OCI-LY3 (cell line): Measurements from ENCODE around the gene RIN1.

Experiments
- CTCF ChIP-seq: fragments of 200-600, 300-600 bp; sonication (generic); IDR thresholded peaks from 2 replicates; pipeline ENCODE4 v1.5.1; 2014; ENCODE audit warnings: antibody characterized with exemption, low read length, low read depth
- EZH2phosphoT487 ChIP-seq: fragments of 200-600 bp; shearing (Covaris generic); IDR thresholded peaks from 2 replicates; pipeline ENCODE4 v1.6.1; 2018; ENCODE audit warnings: antibody characterized with exemption, mixed run types, low read depth

GRCh38 chr11:66329165-66329673, 7.0 kb downstream of the RIN1 start:
- TF ChIP-seq CTCF (no peak), EZH2phosphoT487 (no peak)
